GM12872 (cell line): Measurements from ENCODE around the gene UNC13A.

Source experiments
- TF ChIP-seq, protein P1 (sequence below): IDR thresholded peaks from 3 replicates; pipeline ENCODE4 v1.5.1; 2011; ENCODE audit warnings: low read depth, mild to moderate bottlenecking, low read length, moderate library complexity; ENCODE audit not compliant: insufficient read depth

The UNC13A gene

DNA sequence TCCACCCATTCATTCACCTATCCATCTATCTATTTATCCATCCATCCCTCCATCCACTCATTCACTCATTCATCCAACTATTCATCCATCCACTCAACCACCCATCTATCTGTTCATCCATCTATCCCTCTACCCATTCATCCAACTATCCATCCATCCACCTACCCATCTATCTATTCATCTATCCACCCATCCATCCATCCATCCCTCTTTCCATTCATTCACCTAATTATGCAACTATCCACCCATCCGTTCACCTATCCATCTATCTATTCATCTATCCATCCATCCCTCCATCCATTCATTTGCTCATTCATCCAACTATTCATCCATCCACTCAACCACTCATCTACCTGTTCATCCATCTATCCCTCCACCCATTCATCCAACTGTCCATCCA, 54.5 kb downstream of the UNC13A start:
- TF ChIP-seq, protein P1, sequence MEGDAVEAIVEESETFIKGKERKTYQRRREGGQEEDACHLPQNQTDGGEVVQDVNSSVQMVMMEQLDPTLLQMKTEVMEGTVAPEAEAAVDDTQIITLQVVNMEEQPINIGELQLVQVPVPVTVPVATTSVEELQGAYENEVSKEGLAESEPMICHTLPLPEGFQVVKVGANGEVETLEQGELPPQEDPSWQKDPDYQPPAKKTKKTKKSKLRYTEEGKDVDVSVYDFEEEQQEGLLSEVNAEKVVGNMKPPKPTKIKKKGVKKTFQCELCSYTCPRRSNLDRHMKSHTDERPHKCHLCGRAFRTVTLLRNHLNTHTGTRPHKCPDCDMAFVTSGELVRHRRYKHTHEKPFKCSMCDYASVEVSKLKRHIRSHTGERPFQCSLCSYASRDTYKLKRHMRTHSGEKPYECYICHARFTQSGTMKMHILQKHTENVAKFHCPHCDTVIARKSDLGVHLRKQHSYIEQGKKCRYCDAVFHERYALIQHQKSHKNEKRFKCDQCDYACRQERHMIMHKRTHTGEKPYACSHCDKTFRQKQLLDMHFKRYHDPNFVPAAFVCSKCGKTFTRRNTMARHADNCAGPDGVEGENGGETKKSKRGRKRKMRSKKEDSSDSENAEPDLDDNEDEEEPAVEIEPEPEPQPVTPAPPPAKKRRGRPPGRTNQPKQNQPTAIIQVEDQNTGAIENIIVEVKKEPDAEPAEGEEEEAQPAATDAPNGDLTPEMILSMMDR: no peak

DNA sequence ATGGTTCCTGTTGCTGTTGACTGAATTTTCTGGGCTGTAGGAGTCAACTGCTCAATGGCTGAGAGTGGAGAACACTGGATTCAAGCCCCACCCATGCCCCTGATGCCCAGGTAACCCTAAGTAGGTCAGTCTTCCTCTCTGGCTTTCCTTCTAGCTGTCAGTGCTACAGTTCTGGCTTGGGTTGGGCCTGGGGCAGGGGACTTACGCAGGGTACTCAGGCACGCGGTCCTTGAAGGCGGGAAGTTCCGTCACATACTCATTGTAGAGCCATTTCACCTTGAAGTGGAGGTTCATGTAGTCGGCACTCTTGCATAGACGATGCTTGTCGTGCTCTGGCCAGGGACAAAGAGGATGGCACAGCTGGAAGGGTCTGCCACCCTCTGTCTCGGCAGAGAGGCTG, 55.6 kb downstream of the UNC13A start:
- TF ChIP-seq, protein P1: no peak

DNA sequence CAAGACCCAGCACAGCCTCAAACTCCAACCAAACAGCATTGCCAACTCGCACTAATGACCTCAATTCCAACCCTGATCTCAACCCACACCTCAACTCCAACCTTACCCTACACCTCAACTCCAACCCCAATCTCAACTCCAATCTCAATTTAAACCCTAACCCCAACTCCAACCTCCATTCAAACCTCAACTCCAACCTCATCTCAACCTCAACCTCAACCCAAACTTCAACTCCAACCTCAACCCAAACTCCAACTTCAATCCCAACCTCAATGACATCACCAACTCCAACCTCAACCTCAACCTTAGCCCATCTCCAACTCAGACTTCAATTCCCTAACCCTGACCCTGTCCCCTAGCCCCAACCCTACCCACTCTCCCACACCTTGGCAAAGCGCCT, 58.4 kb downstream of the UNC13A start:
- TF ChIP-seq, protein P1: no peak

DNA sequence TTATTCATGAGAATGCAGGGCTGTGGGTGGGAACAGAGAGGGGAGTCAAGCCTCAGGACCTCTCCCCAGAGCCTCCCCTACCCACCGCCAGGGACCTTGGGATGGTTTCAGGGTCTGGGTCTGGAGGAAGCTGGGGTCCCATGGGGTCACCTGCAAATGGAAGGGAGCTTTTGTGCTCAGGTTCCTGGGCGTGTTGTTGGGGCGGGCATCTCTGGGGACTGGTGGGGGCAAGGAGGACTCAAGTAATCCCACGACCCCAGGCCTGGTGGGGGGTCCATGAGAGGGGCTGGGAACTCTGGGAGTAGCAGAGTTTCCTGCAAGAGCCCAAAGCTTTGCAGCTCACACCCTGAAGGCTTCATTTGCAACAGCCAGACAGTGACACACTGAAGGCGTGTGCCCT, 60.2 kb downstream of the UNC13A start:
- TF ChIP-seq, protein P1: no peak

DNA sequence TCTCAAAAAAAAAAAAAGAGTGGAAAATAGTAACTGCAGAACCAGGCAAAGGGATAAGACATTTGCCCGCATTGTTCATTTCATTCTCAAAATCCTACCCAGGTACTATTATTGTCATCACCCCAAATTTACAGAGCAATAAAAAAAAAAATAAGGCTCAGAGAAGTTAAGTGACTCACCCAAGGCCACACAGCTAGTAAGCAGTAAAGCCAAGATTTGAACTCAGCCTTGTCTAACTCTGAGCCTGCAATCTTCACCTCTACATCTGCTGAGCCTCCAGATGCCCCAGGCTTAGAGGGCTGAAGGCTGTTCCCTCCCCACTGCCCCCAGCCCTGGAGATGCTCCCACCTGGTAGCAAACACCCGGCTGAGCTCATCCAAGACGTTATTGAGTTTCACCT, 61.0 kb downstream of the UNC13A start:
- TF ChIP-seq, protein P1: no peak

DNA sequence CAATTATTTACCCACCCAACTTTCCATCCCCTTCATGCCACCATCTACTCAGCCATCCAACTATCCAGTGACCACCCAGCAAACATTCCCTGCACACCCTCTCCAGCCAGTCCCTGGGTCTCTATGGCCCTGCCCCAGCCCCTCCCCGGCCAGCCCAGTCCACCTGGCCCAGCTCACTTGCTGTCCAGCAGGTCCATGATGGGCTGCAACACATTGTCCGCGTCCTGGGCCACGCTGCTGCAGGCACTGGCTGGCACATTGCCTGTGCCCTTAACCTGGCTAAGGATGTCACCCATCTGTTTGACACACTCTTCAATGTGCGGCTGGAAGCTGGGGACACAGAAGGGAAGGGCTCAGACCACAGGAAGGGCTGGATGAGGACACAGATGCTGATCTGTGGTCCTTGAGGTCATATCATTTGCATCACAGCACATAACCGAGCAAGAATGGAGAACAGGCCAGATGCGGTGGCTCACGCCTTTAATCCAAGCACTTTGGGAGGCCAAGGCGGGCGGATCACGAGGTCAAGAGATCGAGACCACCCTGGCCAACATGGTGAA, 61.6 kb downstream of the UNC13A start:
- TF ChIP-seq, protein P1: no peak

DNA sequence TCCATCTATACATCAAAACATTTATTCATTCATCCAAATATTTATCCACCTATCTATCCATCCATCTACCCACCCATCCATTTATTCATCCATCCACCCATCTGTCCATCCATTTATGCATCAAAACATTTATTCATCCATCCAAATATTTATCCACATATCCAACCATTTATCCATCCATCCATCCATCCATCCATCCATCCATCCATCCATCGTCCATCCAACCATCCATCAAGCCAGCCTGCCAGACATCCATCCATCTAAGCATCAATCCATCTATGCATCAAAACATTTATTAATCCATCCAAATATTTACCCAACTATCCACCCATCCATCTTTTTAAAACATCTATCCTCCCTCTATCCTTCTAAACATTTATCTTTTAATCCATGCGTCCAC, 62.2 kb downstream of the UNC13A start:
- TF ChIP-seq, protein P1: no peak

DNA sequence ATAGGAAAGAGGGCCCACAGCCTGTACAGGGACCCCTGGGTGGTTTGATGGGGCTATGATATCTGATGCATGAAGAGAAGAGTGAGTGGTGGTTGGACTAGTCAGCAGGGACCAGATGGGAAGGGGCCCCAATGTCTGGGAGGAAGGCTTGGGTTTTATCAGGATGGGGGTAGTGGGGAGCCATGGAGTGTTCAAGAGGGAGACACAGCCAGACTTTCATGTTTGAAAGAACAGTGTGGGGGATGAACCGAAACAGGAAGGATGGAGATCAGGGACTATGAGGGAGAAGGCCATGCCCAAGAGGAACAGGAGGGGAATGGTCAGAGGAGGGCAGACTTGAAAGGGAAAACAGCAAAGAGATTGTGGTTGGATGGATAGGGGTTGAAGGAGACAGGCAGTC, 63.1 kb downstream of the UNC13A start:
- TF ChIP-seq, protein P1: no peak
